ENCODE measurements around the gene TIMM23. TPM values are rescaled to one million over a fixed set of nuclear protein-coding genes. Genes with fewer than 3 reads are reported as not detected.

Gene TIMM23
- total and polyA plus RNA-seq, 2 of the 4 experiments (the other 2 are of a cell fraction), result 82.4 to 86.2 TPM

- no peak for TF ChIP-seq CHD1 (IDR thresholded peaks at IDR 0.05; ENCODE audit: low read depth, low read length)
Observed at GRCh38 chr10:46014683-46015405, 42.6 kb downstream of the TIMM23 start (continued).

- ATAC-seq (ENCODE audit: low read depth) (no peak), DNase-seq (no peak)
- H3K27ac ChIP-seq (ENCODE audit: insufficient read depth, low read length), result no peak overlapping the region
- no peak overlapping the region for H4K8ac ChIP-seq (ENCODE audit: low read depth in 2 of 2, low read length in 2 of 2)
- dilution Hi-C loops (cut with HindIII; ENCODE audit: low sequenced_read_pairs, unreplicated experiment) (no loop called here), intact Hi-C loops (cut with micrococcal nuclease) (no loop called here), in situ Hi-C loops (cut with MboI; ENCODE audit: low sequenced_read_pairs) (loop anchor here (25.0 kb wide), 1 partner anchor 1029 kb away; the partner anchor contains the start of gene DEPP1)
- no peak overlapping the region for H2AFZ ChIP-seq (replicated peaks; ENCODE audit: low read length, poor library complexity)
- H4K5ac ChIP-seq (ENCODE audit: low read depth, low read length), result no peak overlapping the region
- H2AK9ac ChIP-seq (replicated peaks; ENCODE audit: low read depth, low read length, poor library complexity), result no peak overlapping the region
- H2BK120ac ChIP-seq (ENCODE audit: low read depth, low read length), result no peak overlapping the region
- BruUV-seq (replicated peaks), result no TSS peak
- H3K9ac ChIP-seq (ENCODE audit: low read depth, low read length), result no peak overlapping the region
- CTCF ChIA-PET, result interaction anchor here (1.2 kb wide), 1 partner anchor 13 kb away, joined by 7 read pairs; no protein-coding TSS in a partner anchor
- no peak overlapping the region for H3K14ac ChIP-seq (replicated peaks; ENCODE audit: low read depth, low read length)
- H3K56ac ChIP-seq (ENCODE audit: extremely low read depth, insufficient read depth, low read length), result no peak overlapping the region
- H3K9me1 ChIP-seq (ENCODE audit: insufficient read depth, low read length), result peaks cover 20% of the 10 kb centered on the region
- peaks cover 18% of the 10 kb centered on the region for H3K4me1 ChIP-seq (ENCODE audit: control insufficient read depth, insufficient read depth, low read length)
- H4K20me1 ChIP-seq (ENCODE audit: insufficient read depth, low read length), result peaks cover 52% of the 10 kb centered on the region
- H3K27me3 ChIP-seq (ENCODE audit: control insufficient read depth, insufficient read depth, low read length), result no peaks in the 10 kb centered on the region
- H2BK15ac ChIP-seq (ENCODE audit: low read depth, low read length), result no peak overlapping the region
- H3K4me3 ChIP-seq (ENCODE audit: insufficient read depth, low read depth, low read length), result no peak overlapping the region
- POLR2A ChIA-PET (ENCODE audit: unreplicated experiment), result no interaction called here
- no peak overlapping the region for H3K18ac ChIP-seq (ENCODE audit: low read depth, low read length)
- H4K91ac ChIP-seq (ENCODE audit: insufficient read depth, low read depth, low read length), result no peak overlapping the region
- H2BK5ac ChIP-seq (ENCODE audit: low read depth, low read length, poor library complexity, severe bottlenecking), result no peak overlapping the region
- H3K4me2 ChIP-seq (ENCODE audit: low read depth, low read length), result no peak overlapping the region
- no peak overlapping the region for H2AK5ac ChIP-seq (ENCODE audit: low read depth, low read length)
- no peaks in the 10 kb centered on the region for H3K9me3 ChIP-seq (ENCODE audit: control insufficient read depth, insufficient read depth, low read length)
- H3K23ac ChIP-seq (ENCODE audit: low read depth, low read length), result no peak overlapping the region
- WGBS, 2 experiments (ENCODE audit: extremely low coverage in 2 of 2, insufficient read length in 1 of 2), result no CpG with 5 or more reads among the region's 5 CpGs
- no peak overlapping the region for H2BK20ac ChIP-seq (ENCODE audit: low read depth, low read length)
- H3K4ac ChIP-seq (ENCODE audit: low read depth, low read length), result no peak overlapping the region
- peaks cover 26 to 59% of the 10 kb centered on the region in 2 experiments for H3K79me1 ChIP-seq (ENCODE audit: low read depth in 1 of 2, low read length in 2 of 2)
- TF ChIP-seq CEBPB (IDR thresholded peaks at IDR 0.05; ENCODE audit: low read depth, low read length) (no peak), RFX5 (IDR thresholded peaks at IDR 0.05; ENCODE audit: low read depth, low read length) (no peak), NFE2L2 (IDR thresholded peaks at IDR 0.05; ENCODE audit: low read depth, low read length) (no peak), RAD21 (IDR thresholded peaks at IDR 0.05; ENCODE audit: low read length) (no peak), MAFK (IDR thresholded peaks at IDR 0.05; ENCODE audit: low read depth, low read length) (no peak)
- H3K36me3 ChIP-seq (ENCODE audit: control insufficient read depth, insufficient read depth, low read length), result peaks cover 28% of the 10 kb centered on the region
Observed at GRCh38 chr10:46016190-46016589, 43.9 kb downstream of the TIMM23 start.
